SJSA1 (cell line): ENCODE data around the gene PPP2R2B. TPM values are rescaled to one million over a fixed set of nuclear protein-coding genes. Genes with fewer than 3 reads are reported as not detected.

Experiments used
- DNase-seq, 2 experiments: peaks; one replicate each; pipeline ENCODE4 v3.0.0-alpha.2; 2015 to 2020; ENCODE audit warnings: low spot score in 2 of 2, low read depth in 1 of 2
- H3K27ac ChIP-seq: fragments of 250-450 bp; sonication (Bioruptor Pico); 2 replicates; pipeline ENCODE4 v1.5.1; 2020; ENCODE audit warnings: mild to moderate bottlenecking, moderate library complexity
- H3K27me3 ChIP-seq: fragments of 250-450 bp; sonication (Bioruptor Pico); replicated peaks from 2 replicates; pipeline ENCODE4 v1.5.1; 2020; ENCODE audit warnings: mild to moderate bottlenecking, moderate library complexity
- H3K36me3 ChIP-seq: fragments of 250-450 bp; sonication (Bioruptor Pico); 2 replicates; pipeline ENCODE4 v1.5.1; 2020; ENCODE audit warnings: mild to moderate bottlenecking
- H3K4me1 ChIP-seq: fragments of 250-450 bp; sonication (Bioruptor Pico); replicated peaks from 2 replicates; pipeline ENCODE4 v1.6.1; 2021; ENCODE audit warnings: mild to moderate bottlenecking
- H3K4me3 ChIP-seq: fragments of 250-450 bp; sonication (Bioruptor Pico); 2 replicates; pipeline ENCODE4 v1.5.1; 2020; ENCODE audit warnings: mild to moderate bottlenecking
- H3K9me3 ChIP-seq: fragments of 250-450 bp; sonication (Bioruptor Pico); replicated peaks from 2 replicates; pipeline ENCODE4 v1.5.1; 2020; ENCODE audit warnings: mild to moderate bottlenecking
- total RNA-seq: library from RNA; depleted of rRNA; stranded (reverse); fragments of >200 nt; shearing (Covaris generic); gene quantifications from 2 replicates; pipeline ENCODE4 v1.2.3, GENCODE V29; 2014

The PPP2R2B gene
- total RNA-seq, 1 experiment from 2014 or later, result 0.13 TPM

DNA sequence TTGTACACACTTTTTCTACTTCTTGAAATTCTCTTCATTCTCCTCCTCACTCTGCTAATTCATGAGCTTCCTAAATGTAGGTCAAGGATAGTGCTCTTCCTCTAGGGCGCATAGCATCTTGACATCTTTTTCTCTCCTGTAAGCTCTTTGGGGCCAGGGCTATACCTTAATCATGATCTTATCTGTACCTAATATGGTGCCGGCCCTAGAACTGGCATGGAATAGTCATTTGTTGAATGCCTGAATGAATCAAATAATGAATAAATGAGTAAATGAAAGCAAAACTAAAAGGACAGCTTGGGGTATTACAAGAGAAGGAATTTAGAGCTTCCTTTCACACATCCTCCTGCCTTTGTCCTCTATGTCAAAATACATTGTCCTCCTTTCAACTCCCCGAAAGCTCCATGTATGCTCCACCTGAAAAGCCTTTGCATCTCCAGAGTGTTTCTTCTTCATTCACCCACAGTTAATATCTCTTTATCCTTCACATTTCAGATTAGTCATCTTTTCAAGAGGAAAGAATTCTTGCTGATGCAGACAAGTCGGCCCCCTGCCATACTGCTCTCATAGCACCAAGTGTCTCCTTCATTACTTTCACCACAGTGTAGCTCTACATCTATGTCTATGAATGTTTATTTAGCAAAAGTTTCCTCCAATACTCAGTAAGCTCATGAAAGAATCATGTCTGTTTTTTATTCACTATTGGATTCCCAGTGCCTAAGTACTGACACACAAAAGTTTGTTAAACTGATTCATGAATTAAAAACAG is 16.4 kb upstream of the PPP2R2B start:
- Histone ChIP-seq H3K4me3 (no peak overlapping the region), H3K9me3 (no peaks in the 10 kb centered on the region), H3K36me3 (no peaks in the 10 kb centered on the region), H3K27ac (no peak overlapping the region), H3K4me1 (no peaks in the 10 kb centered on the region), H3K27me3 (no peaks in the 10 kb centered on the region)
- no peak for DNase-seq

DNA sequence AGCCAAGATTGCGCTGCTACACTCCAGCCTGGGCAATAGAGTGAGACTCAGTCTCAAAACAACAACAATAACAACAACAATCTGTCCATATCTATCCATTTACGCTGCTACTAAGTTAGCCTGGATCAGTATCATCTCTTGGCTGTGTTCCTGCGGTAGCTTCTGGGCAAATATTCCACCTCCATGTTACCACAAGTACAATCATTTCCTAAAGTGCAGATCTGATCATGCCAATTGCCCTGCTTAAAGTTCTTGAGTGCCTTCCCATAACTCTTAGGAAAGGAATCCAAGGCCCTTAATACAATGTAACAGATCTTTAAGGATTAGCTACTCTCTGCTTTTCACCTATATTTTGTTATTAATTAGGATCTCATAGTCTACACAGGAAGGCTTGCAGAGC is 15.4 kb upstream of the PPP2R2B start:
- no peaks in the 10 kb centered on the region for H3K36me3 ChIP-seq
- H3K9me3 ChIP-seq, result no peaks in the 10 kb centered on the region
- no peaks in the 10 kb centered on the region for H3K27me3 ChIP-seq
- no peaks in the 10 kb centered on the region for H3K4me1 ChIP-seq
- no peak overlapping the region for H3K4me3 ChIP-seq
- no peak for DNase-seq
- no peak overlapping the region for H3K27ac ChIP-seq

DNA sequence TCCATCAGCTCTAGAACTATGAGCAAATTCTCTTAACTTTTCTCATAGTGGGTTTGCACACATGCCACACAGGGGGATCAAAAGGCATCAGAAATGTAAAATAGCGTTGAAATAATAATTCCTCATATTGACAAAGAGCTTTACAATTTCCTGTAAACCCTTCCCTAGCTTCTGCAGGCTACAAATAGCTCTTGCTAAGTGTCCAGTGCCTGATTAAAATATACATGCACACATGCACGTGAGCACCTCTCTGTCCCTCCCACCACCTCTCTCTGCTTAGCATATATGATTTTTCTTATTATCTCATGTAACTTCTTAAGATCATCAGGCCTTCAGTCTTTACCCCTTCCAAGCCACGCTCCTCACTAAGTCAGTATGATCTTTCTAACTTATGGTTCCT is 13.7 kb upstream of the PPP2R2B start:
- no peak overlapping the region for H3K27ac ChIP-seq
- no peaks in the 10 kb centered on the region for H3K4me1 ChIP-seq
- no peak for DNase-seq
- H3K27me3 ChIP-seq, result no peaks in the 10 kb centered on the region
- H3K9me3 ChIP-seq, result no peaks in the 10 kb centered on the region
- H3K36me3 ChIP-seq, result no peaks in the 10 kb centered on the region
- no peak overlapping the region for H3K4me3 ChIP-seq

DNA sequence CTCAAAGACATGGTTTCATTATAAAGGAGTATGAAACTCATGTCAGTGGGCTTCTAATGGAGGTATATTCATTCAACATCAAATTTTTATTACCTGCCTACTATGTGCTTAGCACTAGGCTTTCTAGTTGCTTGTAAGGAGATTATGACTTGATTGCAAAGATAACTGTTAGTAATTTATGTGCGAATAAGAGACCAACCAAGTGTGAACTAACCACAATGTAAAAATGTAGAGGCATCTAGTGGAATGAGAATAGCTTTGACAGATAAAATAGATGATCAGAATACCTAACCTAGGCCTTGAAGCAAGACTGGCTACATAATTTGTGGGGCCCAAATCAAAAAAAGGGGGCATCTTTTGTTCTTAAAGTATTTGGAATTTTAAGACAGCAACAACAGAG is 13.0 kb upstream of the PPP2R2B start:
- Histone ChIP-seq H3K9me3 (no peaks in the 10 kb centered on the region), H3K4me3 (no peak overlapping the region), H3K36me3 (no peaks in the 10 kb centered on the region), H3K27me3 (no peaks in the 10 kb centered on the region), H3K4me1 (no peaks in the 10 kb centered on the region), H3K27ac (no peak overlapping the region)
- DNase-seq, result no peak

DNA sequence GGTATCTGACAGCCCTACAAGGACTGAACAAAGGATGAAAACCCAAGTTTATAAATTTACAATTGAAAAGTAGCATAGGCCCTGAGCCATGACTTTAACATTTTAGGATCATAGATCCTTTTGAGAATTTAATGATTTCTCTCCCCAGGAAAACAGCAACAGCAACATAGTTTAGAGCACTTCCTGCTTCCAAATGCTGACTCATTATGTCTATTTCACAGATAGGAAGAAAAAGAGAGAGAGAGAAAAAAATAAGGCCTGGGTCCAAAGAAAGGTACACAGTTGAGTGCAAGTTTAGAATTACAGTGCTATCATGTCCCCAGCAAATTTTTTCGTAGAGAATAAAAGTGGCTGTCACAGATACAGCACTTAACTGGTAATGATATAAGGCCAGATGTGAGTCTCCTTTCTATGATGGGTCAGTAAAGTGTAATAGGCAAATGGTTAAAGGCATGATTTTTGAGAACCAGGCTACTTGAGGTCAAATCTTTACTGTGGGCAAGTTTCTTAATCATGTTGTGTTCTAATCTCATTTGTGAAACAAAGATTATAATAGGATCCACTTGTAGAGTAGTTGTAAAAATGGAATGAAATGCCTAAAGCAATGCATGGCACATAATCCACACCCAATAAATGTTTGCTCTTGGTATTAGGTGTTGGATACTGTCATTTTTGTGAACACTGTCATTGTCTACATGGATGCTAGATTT is 12.3 kb upstream of the PPP2R2B start:
- Histone ChIP-seq H3K27ac (no peak overlapping the region), H3K4me3 (no peak overlapping the region), H3K36me3 (no peaks in the 10 kb centered on the region), H3K9me3 (no peaks in the 10 kb centered on the region), H3K27me3 (no peaks in the 10 kb centered on the region), H3K4me1 (no peaks in the 10 kb centered on the region)
- no peak for DNase-seq

DNA sequence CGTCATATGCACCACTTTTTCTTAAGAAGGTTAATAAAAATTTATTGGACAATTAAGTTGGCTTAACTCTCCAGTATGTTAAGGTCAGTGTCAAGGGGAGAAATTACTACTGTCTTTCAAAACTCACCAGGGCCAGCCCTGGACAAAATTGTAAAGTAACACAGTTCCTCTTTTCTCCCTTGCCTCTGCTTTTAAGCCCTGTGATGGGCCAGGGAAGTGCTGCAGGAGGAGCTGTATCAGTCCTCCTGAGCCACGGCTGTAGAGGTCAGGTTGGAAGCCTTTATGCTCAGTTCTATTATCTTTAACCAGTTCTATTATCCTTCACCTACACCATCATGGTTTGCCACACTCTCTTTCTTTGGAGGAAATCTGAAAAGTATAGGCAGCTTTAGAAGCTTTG is 11.5 kb upstream of the PPP2R2B start:
- Histone ChIP-seq H3K9me3 (no peaks in the 10 kb centered on the region), H3K36me3 (no peaks in the 10 kb centered on the region), H3K27ac (no peak overlapping the region), H3K4me3 (no peak overlapping the region), H3K4me1 (no peaks in the 10 kb centered on the region), H3K27me3 (no peaks in the 10 kb centered on the region)
- DNase-seq, result no peak

DNA sequence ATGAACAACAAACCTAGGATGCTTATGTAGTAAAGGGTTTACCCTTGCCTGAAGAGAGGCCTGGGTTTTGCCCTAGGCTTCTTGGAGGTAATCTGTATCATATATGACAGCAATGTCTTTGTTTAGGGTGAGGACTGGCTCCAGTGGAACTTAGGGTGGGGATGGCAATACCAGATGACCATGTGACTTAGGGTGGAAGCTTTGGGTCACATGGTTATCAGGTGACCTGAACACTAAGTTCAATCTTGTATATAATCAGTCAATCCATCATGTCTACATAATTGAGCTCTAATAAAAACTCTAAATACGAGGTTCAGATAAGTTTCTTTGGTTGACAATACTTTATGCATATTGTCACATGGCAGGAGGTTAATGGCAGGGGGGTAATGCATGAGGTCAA is 10.6 kb upstream of the PPP2R2B start:
- H3K4me1 ChIP-seq, result no peaks in the 10 kb centered on the region
- no peaks in the 10 kb centered on the region for H3K27me3 ChIP-seq
- H3K27ac ChIP-seq, result no peak overlapping the region
- no peaks in the 10 kb centered on the region for H3K9me3 ChIP-seq
- no peaks in the 10 kb centered on the region for H3K36me3 ChIP-seq
- H3K4me3 ChIP-seq, result no peak overlapping the region
- DNase-seq, result no peak

DNA sequence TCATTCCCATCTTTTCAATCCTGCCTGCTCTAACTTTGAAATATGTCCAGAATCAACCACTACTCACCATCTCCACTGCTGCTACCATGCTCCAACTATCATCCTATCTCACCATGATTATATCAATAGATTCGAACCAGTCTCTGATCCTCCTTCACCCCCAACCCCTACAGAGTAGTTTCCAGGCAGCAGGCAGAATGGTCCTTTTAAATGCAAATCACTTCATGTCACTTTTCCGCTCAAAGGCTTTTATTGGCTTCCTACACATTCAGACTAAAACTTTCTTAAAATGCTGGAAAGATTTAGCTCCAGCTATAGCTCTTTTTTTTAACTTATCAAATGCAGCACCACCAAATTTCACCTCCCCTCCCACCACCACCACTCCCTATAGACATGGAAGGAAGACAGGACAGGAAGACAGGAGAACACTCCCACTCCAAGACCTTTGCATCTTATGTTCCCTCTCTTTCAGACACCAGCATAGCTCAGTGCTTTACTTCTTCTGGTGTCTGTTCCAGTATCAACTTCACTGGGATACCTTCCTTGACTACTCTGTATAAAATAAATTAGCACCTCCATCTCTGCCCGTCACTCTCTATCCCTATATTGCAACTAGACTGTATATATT is 9.9 kb upstream of the PPP2R2B start:
- Histone ChIP-seq H3K4me1 (no peaks in the 10 kb centered on the region), H3K4me3 (no peak overlapping the region)
- DNase-seq, result no peak

DNA sequence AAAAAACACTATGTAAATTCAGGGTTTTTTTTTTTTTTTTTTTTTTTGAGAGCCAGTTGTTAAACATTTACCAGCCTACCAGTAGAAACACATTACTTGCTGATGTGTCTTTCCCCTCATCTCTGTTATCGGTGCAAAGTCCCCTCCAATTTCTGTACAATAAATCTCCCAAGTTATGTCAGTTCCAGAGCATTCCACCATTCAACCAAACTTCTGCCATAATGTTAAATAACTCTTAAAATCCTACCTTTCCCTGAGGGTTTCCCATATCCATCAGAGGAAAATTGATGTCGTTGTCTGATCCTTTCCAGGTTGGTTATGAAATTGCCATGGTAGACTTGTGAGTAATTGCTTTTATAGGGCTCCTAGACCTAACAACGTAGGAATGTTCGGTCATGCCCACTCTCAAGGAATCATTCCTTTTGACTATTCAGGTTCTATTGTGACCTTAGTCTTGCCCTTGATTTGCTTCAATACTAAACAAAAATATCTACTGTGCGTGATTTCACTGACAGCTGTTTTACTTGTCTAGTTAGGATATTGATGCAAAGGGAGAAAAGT is 5.6 kb upstream of the PPP2R2B start:
- Histone ChIP-seq H3K4me1 (no peaks in the 10 kb centered on the region), H3K9me3 (no peaks in the 10 kb centered on the region), H3K27ac (no peak overlapping the region), H3K4me3 (no peak overlapping the region), H3K36me3 (no peaks in the 10 kb centered on the region), H3K27me3 (peaks cover 15% of the 10 kb centered on the region)
- DNase-seq, result no peak

More for the DNA sequence above, 9.9 kb upstream of the PPP2R2B start:
- Histone ChIP-seq H3K9me3 (no peaks in the 10 kb centered on the region), H3K27me3 (no peaks in the 10 kb centered on the region), H3K36me3 (no peaks in the 10 kb centered on the region), H3K27ac (no peak overlapping the region)

DNA sequence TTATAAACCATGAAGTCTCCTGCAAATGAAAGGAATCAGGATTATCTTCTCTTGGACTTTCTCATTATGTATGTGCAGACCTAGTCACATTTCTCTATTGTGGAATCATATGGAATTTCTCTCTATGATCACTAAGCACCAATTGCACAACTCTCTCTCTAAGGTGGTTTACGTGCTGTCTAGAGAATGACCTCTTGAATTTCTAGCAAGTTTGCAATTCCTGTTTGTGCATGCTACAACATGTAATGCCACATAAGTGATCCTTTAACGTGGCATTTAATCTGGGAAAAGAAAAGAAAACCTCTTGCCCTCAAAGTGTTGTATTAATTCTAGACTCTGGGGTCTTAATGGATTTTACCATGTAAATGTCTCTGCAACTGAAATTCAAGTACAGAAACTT is 5.0 kb upstream of the PPP2R2B start:
- Histone ChIP-seq H3K27ac (no peak overlapping the region), H3K36me3 (no peaks in the 10 kb centered on the region), H3K4me1 (peaks cover 3% of the 10 kb centered on the region; the same call in 1 of the 2 replicates), H3K9me3 (no peaks in the 10 kb centered on the region), H3K27me3 (peaks cover 21% of the 10 kb centered on the region), H3K4me3 (no peak overlapping the region)
- DNase-seq, result no peak

DNA sequence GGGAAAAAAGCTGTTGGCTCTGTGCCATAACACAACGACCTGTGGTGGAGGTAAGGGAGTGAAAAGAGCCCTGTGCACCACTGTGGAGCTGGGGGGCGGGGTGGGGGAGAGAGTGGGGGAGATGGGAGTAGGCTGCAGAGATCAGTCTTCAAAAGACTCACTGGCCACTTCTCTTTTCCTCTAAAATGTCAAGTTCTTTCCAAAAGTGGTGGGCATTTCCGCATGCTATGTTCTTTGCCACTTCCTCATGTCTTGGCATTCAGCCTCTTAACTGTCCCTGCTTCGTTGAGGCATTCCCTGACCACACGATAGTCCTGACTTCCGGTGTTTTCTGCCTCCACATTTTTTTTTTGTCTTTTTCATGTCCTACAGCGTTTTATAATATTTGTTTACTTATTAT is 2.4 kb upstream of the PPP2R2B start:
- peaks cover 10% of the 10 kb centered on the region for H3K4me1 ChIP-seq
- DNase-seq, result no peak
- no peaks in the 10 kb centered on the region for H3K36me3 ChIP-seq
- no peak overlapping the region for H3K4me3 ChIP-seq
- H3K9me3 ChIP-seq, result no peaks in the 10 kb centered on the region
- H3K27ac ChIP-seq, result no peak overlapping the region
- peaks cover 45% of the 10 kb centered on the region for H3K27me3 ChIP-seq

DNA sequence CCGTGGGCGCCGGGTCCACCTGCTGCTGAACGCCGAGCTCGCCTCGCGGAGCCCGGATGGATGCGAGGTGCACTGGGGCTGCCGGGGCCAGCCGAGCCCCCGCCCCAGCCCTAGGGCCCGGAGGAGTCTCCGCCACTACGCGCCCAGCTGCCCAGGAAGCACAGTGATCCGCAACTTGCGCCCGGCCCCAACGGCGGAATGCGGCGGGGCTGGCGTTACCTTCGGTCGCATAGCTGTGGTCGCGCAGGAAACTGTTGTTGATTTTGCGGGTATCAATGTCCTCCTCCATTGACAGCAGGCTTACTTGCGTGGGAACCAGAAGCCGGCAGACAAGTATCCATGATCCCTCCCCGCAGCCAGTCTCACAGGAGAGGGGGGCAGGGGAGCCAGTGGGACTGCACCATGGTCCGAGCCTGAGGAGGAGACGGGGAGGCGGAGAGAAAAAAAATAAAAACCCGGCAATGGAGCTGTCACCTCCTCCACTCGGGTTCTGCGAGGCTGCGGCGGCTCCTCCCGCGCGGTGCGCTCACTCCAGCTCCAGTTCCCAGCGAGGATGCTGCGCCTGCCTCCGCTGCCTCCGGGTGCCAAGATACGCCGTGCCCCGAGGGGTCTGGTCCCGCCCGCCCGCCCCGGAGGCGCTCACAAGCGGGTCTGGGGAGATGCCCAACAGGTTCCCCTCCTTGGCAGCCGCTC is 628 bp downstream of the PPP2R2B start:
- no peaks in the 10 kb centered on the region for H3K9me3 ChIP-seq
- peaks cover 58% of the 10 kb centered on the region for H3K27me3 ChIP-seq
- DNase-seq, result peak in 1 of 2 experiments; percentile 12
- H3K4me3 ChIP-seq, result no peak overlapping the region
- H3K4me1 ChIP-seq, result peaks cover 10% of the 10 kb centered on the region
- no peaks in the 10 kb centered on the region for H3K36me3 ChIP-seq
- no peak overlapping the region for H3K27ac ChIP-seq

DNA sequence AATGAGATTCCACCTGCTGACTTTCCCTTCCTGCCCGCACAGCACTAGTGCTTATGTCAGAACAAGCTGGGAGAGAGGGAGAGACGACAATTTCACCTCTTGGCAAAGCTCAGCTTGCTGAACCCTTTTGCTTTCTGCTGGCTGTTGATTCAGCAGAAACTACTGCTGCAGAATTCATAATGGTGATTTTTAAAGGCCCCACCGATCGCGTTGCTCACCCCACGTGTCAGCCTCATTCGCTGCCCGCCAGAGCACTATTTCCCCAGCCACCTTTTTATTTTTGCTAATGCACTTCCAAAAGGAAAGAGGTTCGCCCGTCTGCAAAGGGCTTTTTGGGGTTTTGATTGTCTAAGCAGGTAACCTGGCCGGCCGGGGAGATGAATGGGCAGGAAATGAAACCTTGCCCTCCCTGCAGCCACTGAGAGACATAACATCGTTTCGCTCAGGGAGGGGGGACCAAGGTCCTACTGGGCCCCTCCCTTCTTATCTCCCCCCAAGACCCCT is 1.3 kb downstream of the PPP2R2B start:
- no peak overlapping the region for H3K4me3 ChIP-seq
- peaks cover 10% of the 10 kb centered on the region for H3K4me1 ChIP-seq
- no peaks in the 10 kb centered on the region for H3K36me3 ChIP-seq
- H3K27ac ChIP-seq, result no peak overlapping the region
- DNase-seq, result no peak
- H3K9me3 ChIP-seq, result no peaks in the 10 kb centered on the region
- peaks cover 58% of the 10 kb centered on the region for H3K27me3 ChIP-seq
